Glutamatergic neuron (in vitro differentiated cells): ENCODE results near the gene ZNF865. TPM values are rescaled to one million over a fixed set of nuclear protein-coding genes. Genes with fewer than 3 reads are reported as not detected.

ENCODE experiments used
- DNase-seq: peaks from one replicate; pipeline ENCODE4 v3.0.0; 2022
- H3K27ac Mint-ChIP-seq: one replicate; pipeline ENCODE4 v1.8.0; 2020; ENCODE audit warnings: mild to moderate bottlenecking, mixed read lengths, inconsistent platforms; ENCODE audit not compliant: unreplicated experiment
- H3K27me3 Mint-ChIP-seq: one replicate; pipeline ENCODE4 v1.8.0; 2020; ENCODE audit warnings: mild to moderate bottlenecking, moderate library complexity, mixed read lengths, inconsistent platforms; ENCODE audit not compliant: unreplicated experiment
- H3K36me3 Mint-ChIP-seq: one replicate; pipeline ENCODE4 v1.8.0; 2020; ENCODE audit warnings: mild to moderate bottlenecking, mixed read lengths, inconsistent platforms; ENCODE audit not compliant: unreplicated experiment
- H3K4me1 Mint-ChIP-seq: one replicate; pipeline ENCODE4 v1.8.0; 2020; ENCODE audit warnings: mild to moderate bottlenecking, low read depth, mixed read lengths, inconsistent platforms; ENCODE audit not compliant: unreplicated experiment
- H3K4me3 Mint-ChIP-seq: one replicate; pipeline ENCODE4 v1.8.0; 2020; ENCODE audit warnings: mild to moderate bottlenecking, mixed read lengths, inconsistent platforms; ENCODE audit not compliant: unreplicated experiment
- H3K9me3 Mint-ChIP-seq: one replicate; pipeline ENCODE4 v1.8.0; 2020; ENCODE audit warnings: mild to moderate bottlenecking, moderate library complexity, mixed read lengths, inconsistent platforms; ENCODE audit not compliant: unreplicated experiment
- CTCF ChIP-seq: fragments of 200-600 bp; sonication (generic); IDR thresholded peaks from one replicate; pipeline ENCODE4 v1.5.0; 2021; ENCODE audit not compliant: partially characterized antibody, unreplicated experiment
- total RNA-seq: library from RNA; stranded (reverse); fragmentation: NEBNext Ultra II Directional; extraction: Animal tissue kit (Norgen Biotek cat#: 25700); gene quantifications from one replicate; pipeline ENCODE4 v1.2.1, GENCODE V29; 2021; ENCODE audit not compliant: unreplicated experiment

Gene ZNF865
- total RNA-seq, 1 donor from 2014 or later = 14.6 TPM

- Mint-ChIP-seq H3K9me3 (peaks cover 13% of the 10 kb centered on the region), H3K36me3 (peaks cover 16% of the 10 kb centered on the region), H3K27ac (no peak overlapping the region), H3K4me3 (no peak overlapping the region), H3K27me3 (peaks cover 9% of the 10 kb centered on the region), H3K4me1 (no peaks in the 10 kb centered on the region)
- no peak for DNase-seq
- TF ChIP-seq CTCF = no peak
These were observed 17.0 kb downstream of the ZNF865 start for GRCh38 chr19:55622242-55622969.

- H3K27ac Mint-ChIP-seq = no peak overlapping the region
- H3K9me3 Mint-ChIP-seq = peaks cover 12% of the 10 kb centered on the region
- H3K36me3 Mint-ChIP-seq = peaks cover 13% of the 10 kb centered on the region
- peak overlapping the region; percentile 88 for H3K4me3 Mint-ChIP-seq
- DNase-seq = no peak
- peaks cover 8% of the 10 kb centered on the region for H3K27me3 Mint-ChIP-seq
- H3K4me1 Mint-ChIP-seq = no peaks in the 10 kb centered on the region
- no peak for TF ChIP-seq CTCF
These were observed 17.7 kb downstream of the ZNF865 start for GRCh38 chr19:55623130-55623529.

DNA sequence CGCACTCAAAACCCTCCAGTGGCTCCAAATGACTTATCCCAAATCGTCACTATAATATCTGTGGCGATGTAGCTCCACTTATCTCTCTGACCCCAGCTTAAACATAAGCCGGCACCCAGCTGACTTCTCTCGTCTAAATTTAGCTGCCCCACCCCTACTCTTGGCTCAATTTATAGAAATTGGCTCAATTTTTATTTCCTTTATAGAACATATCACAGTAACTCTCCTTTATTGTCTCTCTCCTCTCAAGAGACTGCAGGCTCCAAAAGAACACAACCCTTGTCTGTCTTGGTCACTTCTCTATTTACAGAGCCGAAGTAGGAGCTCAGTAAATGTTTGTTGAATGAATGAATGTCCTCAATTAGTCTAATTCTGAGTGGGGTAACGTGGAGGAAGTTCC is 18.1 kb downstream of the ZNF865 start:
- no peak for DNase-seq
- no peak for TF ChIP-seq CTCF
- H3K36me3 Mint-ChIP-seq = peaks cover 13% of the 10 kb centered on the region
- H3K27ac Mint-ChIP-seq = no peak overlapping the region
- peaks cover 12% of the 10 kb centered on the region for H3K9me3 Mint-ChIP-seq
- H3K4me1 Mint-ChIP-seq = no peaks in the 10 kb centered on the region
- peak overlapping the region; percentile 88 for H3K4me3 Mint-ChIP-seq
- peaks cover 8% of the 10 kb centered on the region for H3K27me3 Mint-ChIP-seq

DNA sequence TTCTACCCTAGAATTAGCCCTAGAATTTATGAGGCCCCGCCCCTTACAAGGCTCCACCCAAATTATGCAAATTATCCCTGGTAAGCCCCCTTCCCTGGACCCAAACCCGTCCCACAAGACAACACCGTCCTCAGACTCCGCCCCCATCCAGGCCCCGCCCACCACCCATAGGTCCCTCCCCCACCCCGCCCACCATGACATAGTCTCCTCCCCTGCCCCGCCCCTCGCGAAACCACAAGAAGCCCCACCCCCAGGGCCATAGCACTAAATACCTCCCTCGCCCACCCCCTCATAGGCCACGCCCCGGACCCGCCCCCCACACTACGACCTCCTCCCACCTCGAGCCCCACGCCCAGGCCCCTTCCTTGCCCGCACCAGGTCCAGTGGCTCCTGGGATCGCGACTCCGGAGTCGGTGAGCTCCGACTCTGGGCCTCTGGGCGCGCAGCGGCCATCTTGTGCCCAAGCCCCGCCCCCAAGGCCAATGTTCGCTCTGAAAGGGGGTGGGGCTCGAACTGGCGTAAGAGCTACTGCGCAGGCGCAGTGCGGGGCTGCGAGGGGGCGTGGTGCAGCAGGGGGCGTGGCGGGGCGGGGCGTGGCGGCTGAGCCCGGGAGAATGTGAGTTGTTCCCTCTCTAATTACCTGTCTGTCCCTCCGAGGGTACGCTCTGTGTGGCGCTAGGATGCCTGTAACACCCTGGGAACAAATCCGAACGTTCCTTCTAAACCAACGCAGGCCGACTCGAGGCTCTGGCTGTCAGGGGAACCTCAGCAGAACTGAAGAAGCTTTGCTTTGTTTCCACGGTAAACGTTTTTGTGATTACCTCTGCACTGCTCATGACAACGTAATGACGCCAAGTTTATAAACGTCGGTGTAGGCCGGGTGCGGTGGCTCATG is 18.9 kb downstream of the ZNF865 start, which contains the start of gene ZNF784:
Gene ZNF784 (minus strand): TSS at position 458 of the 895 bp plus-strand sequence. CDS start 5 bp downstream, at position 453.
- H3K4me3 Mint-ChIP-seq = peak within 1 kb of the TSS; percentile 88
- H3K9me3 Mint-ChIP-seq = peaks cover 12% of the 10 kb centered on the region
- DNase-seq = peak; percentile 96
- peaks cover 8% of the 10 kb centered on the region for H3K27me3 Mint-ChIP-seq
- peak within 1 kb of the TSS; percentile 88 for H3K27ac Mint-ChIP-seq
- H3K36me3 Mint-ChIP-seq = peaks cover 13% of the 10 kb centered on the region
- TF ChIP-seq CTCF = no peak
- no peaks in the 10 kb centered on the region for H3K4me1 Mint-ChIP-seq
